ENCODE data around the gene FOXC2. TPM values are rescaled to one million over a fixed set of nuclear protein-coding genes. Genes with fewer than 3 reads are reported as not detected.

The FOXC2 gene
- polyA plus RNA-seq, 1 donor (not counting 4 experiments of a cell fraction or from before 2014, with no cell fraction given) = not detected

GRCh38 chr16:86549076-86549892, 17.3 kb upstream of the FOXC2 start:
- Histone ChIP-seq H3K27ac (ENCODE audit: control insufficient read depth, insufficient read depth, low read length) (no peak overlapping the region), H3K4me1 (ENCODE audit: control insufficient read depth, extremely low read depth, insufficient read depth, low read length) (peaks cover 2% of the 10 kb centered on the region), H3K9ac (ENCODE audit: control insufficient read depth, extremely low read depth, insufficient read depth, low read length) (no peak overlapping the region), H2AFZ (ENCODE audit: control insufficient read depth, low read length) (no peak overlapping the region), H3K4me2 (ENCODE audit: control insufficient read depth, extremely low read depth, insufficient read depth, low read depth, low read length) (no peak overlapping the region), H4K20me1 (ENCODE audit: control insufficient read depth, extremely low read depth, insufficient read depth, low read length) (no peaks in the 10 kb centered on the region), H3K27me3 (ENCODE audit: control insufficient read depth, extremely low read depth, insufficient read depth, low read length) (no peaks in the 10 kb centered on the region), H3K9me1 (ENCODE audit: control insufficient read depth, extremely low read depth, insufficient read depth, low read length) (no peaks in the 10 kb centered on the region), H3K9me3 (ENCODE audit: control insufficient read depth, low read depth, low read length) (no peaks in the 10 kb centered on the region), H3K79me2 (ENCODE audit: control insufficient read depth, insufficient read depth, low read length) (peaks cover 8% of the 10 kb centered on the region), H3K36me3 (ENCODE audit: control insufficient read depth in 2 of 2, extremely low read depth in 1 of 2, insufficient read depth in 2 of 2, low read length in 2 of 2) (peaks cover 8 to 19% of the 10 kb centered on the region in 2 experiments), H3K4me3 (ENCODE audit: control insufficient read depth in 2 of 3, extremely low read depth in 1 of 3, insufficient read depth in 2 of 3, low read depth in 1 of 3, low read length in 3 of 3) (no peak overlapping the region)
- dilution Hi-C loops (cut with MboI; ENCODE audit: extremely low pct_ligation_motif_present, low sequenced_read_pairs) = no loop called here
- no peak for FAIRE-seq
- no peak for DNase-seq (ENCODE audit: low read depth, low spot score)
- TF ChIP-seq EZH2 (IDR thresholded peaks at IDR 0.05; ENCODE audit: low read length) (no peak), CTCF (optimal IDR thresholded peaks at IDR 0.05 in 1 of 3, IDR thresholded peaks at IDR 0.05 in 1 of 3, conservative IDR thresholded peaks at IDR 0.05 in 1 of 3; ENCODE audit: extremely low read depth in 1 of 3, insufficient read depth in 2 of 3, low read length in 3 of 3) (no peak)

GRCh38 chr16:86549893-86550190, 16.8 kb upstream of the FOXC2 start:
- H3K9me1 ChIP-seq (ENCODE audit: control insufficient read depth, extremely low read depth, insufficient read depth, low read length) = no peaks in the 10 kb centered on the region
- H3K27ac ChIP-seq (ENCODE audit: control insufficient read depth, insufficient read depth, low read length) = no peak overlapping the region
- H3K9ac ChIP-seq (ENCODE audit: control insufficient read depth, extremely low read depth, insufficient read depth, low read length) = no peak overlapping the region
- DNase-seq (ENCODE audit: low read depth, low spot score) (no peak), FAIRE-seq (no peak)
- no peak overlapping the region for H3K4me2 ChIP-seq (ENCODE audit: control insufficient read depth, extremely low read depth, insufficient read depth, low read depth, low read length)
- no peak overlapping the region for H3K4me3 ChIP-seq (ENCODE audit: control insufficient read depth in 2 of 3, extremely low read depth in 1 of 3, insufficient read depth in 2 of 3, low read depth in 1 of 3, low read length in 3 of 3)
- no peaks in the 10 kb centered on the region for H3K9me3 ChIP-seq (ENCODE audit: control insufficient read depth, low read depth, low read length)
- TF ChIP-seq CTCF (optimal IDR thresholded peaks at IDR 0.05 in 1 of 3, IDR thresholded peaks at IDR 0.05 in 1 of 3, conservative IDR thresholded peaks at IDR 0.05 in 1 of 3; ENCODE audit: extremely low read depth in 1 of 3, insufficient read depth in 2 of 3, low read length in 3 of 3) (no peak), EZH2 (IDR thresholded peaks at IDR 0.05; ENCODE audit: low read length) (no peak)
- no peaks in the 10 kb centered on the region for H4K20me1 ChIP-seq (ENCODE audit: control insufficient read depth, extremely low read depth, insufficient read depth, low read length)
- dilution Hi-C loops (cut with MboI; ENCODE audit: extremely low pct_ligation_motif_present, low sequenced_read_pairs) = loop anchor here (25.0 kb wide), 1 partner anchor 712 kb away; no protein-coding TSS in a partner anchor
- no peaks in the 10 kb centered on the region for H3K27me3 ChIP-seq (ENCODE audit: control insufficient read depth, extremely low read depth, insufficient read depth, low read length)
- H2AFZ ChIP-seq (ENCODE audit: control insufficient read depth, low read length) = no peak overlapping the region
- peaks cover 8 to 19% of the 10 kb centered on the region in 2 experiments for H3K36me3 ChIP-seq (ENCODE audit: control insufficient read depth in 2 of 2, extremely low read depth in 1 of 2, insufficient read depth in 2 of 2, low read length in 2 of 2)
- peaks cover 13% of the 10 kb centered on the region for H3K79me2 ChIP-seq (ENCODE audit: control insufficient read depth, insufficient read depth, low read length)
- H3K4me1 ChIP-seq (ENCODE audit: control insufficient read depth, extremely low read depth, insufficient read depth, low read length) = peaks cover 2% of the 10 kb centered on the region
